Upper lobe of left lung (tissue), 6 donors: Measurements from ENCODE around the gene QRFP. TPM values are rescaled to one million over a fixed set of nuclear protein-coding genes. Genes with fewer than 3 reads are reported as not detected.

ENCODE experiments used
- ATAC-seq, 2 donors: fragments of 200-7000 bp; cut with Tn5 transposase; one replicate each; pipeline ENCODE4 v1.9.1; 2022; ENCODE audit warnings: mild to moderate bottlenecking in 2 of 2, moderate library complexity in 2 of 2; ENCODE audit not compliant: low FRiP score in 2 of 2
- DNase-seq, 2 donors: peaks; one replicate each; pipeline ENCODE4 v3.0.0-alpha.2; 2019 to 2020
- H3K27ac ChIP-seq, 4 donors: fragments of 200-600 bp; sonication (generic); one replicate each; pipeline ENCODE4 v1.5.1; 2016 to 2019
- H3K27me3 ChIP-seq, 4 donors: fragments of 200-600 bp; sonication (generic); one replicate each; pipeline ENCODE4 v1.5.1; 2017 to 2019
- H3K36me3 ChIP-seq, 4 donors: fragments of 200-600 bp; sonication (generic); one replicate each; pipeline ENCODE4 v1.5.1; 2016 to 2019
- H3K4me1 ChIP-seq, 4 donors: fragments of 200-600 bp; sonication (generic); one replicate each; pipeline ENCODE4 v1.5.1; 2018 to 2019
- H3K4me3 ChIP-seq, 4 donors: fragments of 200-600 bp; sonication (generic); one replicate each; pipeline ENCODE4 v1.5.1; 2017 to 2019; ENCODE audit warnings: mild to moderate bottlenecking in 2 of 4, moderate library complexity in 1 of 4
- H3K9me3 ChIP-seq, 4 donors: fragments of 200-600 bp; sonication (generic); one replicate each; pipeline ENCODE4 v1.5.1; 2018 to 2019
- CTCF ChIP-seq, 6 experiments: fragments of 450-650 bp in 4 of 6; fragments of 200-600 bp in 2 of 6; sonication (generic) in 2 of 6; IDR thresholded peaks; one replicate each; pipeline ENCODE4 v1.5.1; 2016 to 2019; ENCODE audit warnings: antibody characterized with exemption in 6 of 6
- EP300 ChIP-seq, 4 donors: sonication (generic); formaldehyde crosslinking; IDR thresholded peaks; one replicate each; pipeline ENCODE4 v1.5.1; 2017; ENCODE audit warnings: antibody characterized with exemption in 4 of 4, control low read depth in 2 of 4
- POLR2A ChIP-seq, 4 donors: fragments of 450-650 bp; IDR thresholded peaks; one replicate each; pipeline ENCODE4 v1.5.1; 2016 to 2017; ENCODE audit warnings: antibody characterized with exemption in 4 of 4, mild to moderate bottlenecking in 2 of 4
- POLR2AphosphoS5 ChIP-seq, 2 donors: sonication (generic); formaldehyde crosslinking; IDR thresholded peaks; one replicate each; pipeline ENCODE4 v1.5.1; 2017; ENCODE audit warnings: antibody characterized with exemption in 2 of 2
- WGBS, 2 donors: methylation state at CpG; one replicate each; pipeline ENCODE4 v1.1.5; 2017 to 2018; 5-methylcytosine and 5-hydroxymethylcytosine counted together
- total RNA-seq, 6 donors: library from RNA; depleted of rRNA in 4 of 6; stranded (reverse); fragments of >200 nt in 4 of 6; gene quantifications; one replicate each; pipeline versions ENCODE4 v1.1.0 to v1.2.1, GENCODE V29; 2016 to 2021
- donor health status: DM: no; HTN: no; CAD: no; lungs with moderate emphysema.
- donor health status: DM: no; HTN: yes; CAD: no; lungs with severe emphysema.

The QRFP gene
- total RNA-seq, 6 donors from 2014 or later = not detected

- ATAC-seq (peak in 1 of 2 donors; percentile 24), DNase-seq (peak in 1 of 2 donors; percentile 41)
- Histone ChIP-seq H3K4me3 (no peak overlapping the region), H3K27ac (peak overlapping the region in 3 of 4 donors; percentile 50 to 71 (median 56)), H3K9me3 (no peaks in the 10 kb centered on the region), H3K36me3 (no peaks in the 10 kb centered on the region), H3K27me3 (peaks cover 2 to 40% (median 21%) of the 10 kb centered on the region in 4 donors), H3K4me1 (peaks cover 22 to 59% (median 36%) of the 10 kb centered on the region in 4 donors)
- WGBS, 2 donors = 48 to 64% methylated on average over 2 to 12 of the region's 12 CpGs
- TF ChIP-seq POLR2AphosphoS5 (IDR thresholded peaks at IDR 0.05) (peak in 1 of 2 donors; percentile 14), EP300 (IDR thresholded peaks at IDR 0.05) (no peak)
These were observed 39.9 kb upstream of the QRFP start for GRCh38 chr9:130936285-130937117.

- H3K27ac ChIP-seq = peak overlapping the region; percentile 23 to 71 (median 58)
- no peak overlapping the region for H3K4me3 ChIP-seq
- WGBS, 2 donors = 60 to 66% methylated on average over 10 to 13 of the region's 13 CpGs
- H3K36me3 ChIP-seq = no peaks in the 10 kb centered on the region
- no peaks in the 10 kb centered on the region for H3K9me3 ChIP-seq
- no peak for TF ChIP-seq POLR2A (IDR thresholded peaks at IDR 0.05)
- TF ChIP-seq POLR2AphosphoS5 (IDR thresholded peaks at IDR 0.05) = peak in 1 of 2 donors; percentile 40
- peak in 1 of 2 donors; percentile 2 for ATAC-seq
- peaks cover 22 to 53% (median 33%) of the 10 kb centered on the region in 4 donors for H3K4me1 ChIP-seq
- DNase-seq = peak in 1 of 2 donors; percentile 32
- H3K27me3 ChIP-seq = peaks cover 0 to 35% (median 21%) of the 10 kb centered on the region in 4 donors
These were observed 39.1 kb upstream of the QRFP start for GRCh38 chr9:130935648-130936271.

- DNase-seq = no peak
- Histone ChIP-seq H3K36me3 (no peaks in the 10 kb centered on the region), H3K4me3 (no peak overlapping the region), H3K9me3 (no peaks in the 10 kb centered on the region), H3K27ac (peak overlapping the region; percentile 23 to 71 (median 54)), H3K4me1 (peaks cover 21 to 45% (median 28%) of the 10 kb centered on the region in 4 donors), H3K27me3 (peaks cover 0 to 29% (median 18%) of the 10 kb centered on the region in 4 donors)
- TF ChIP-seq POLR2A (IDR thresholded peaks at IDR 0.05) (no peak), CTCF (IDR thresholded peaks at IDR 0.05) (no peak), POLR2AphosphoS5 (IDR thresholded peaks at IDR 0.05) (peak in 1 of 2 donors; percentile 12), EP300 (IDR thresholded peaks at IDR 0.05) (no peak)
- no peak for ATAC-seq
- 58 to 68% methylated on average over 10 to 16 of the region's 16 CpGs for WGBS, 2 donors
These were observed 38.4 kb upstream of the QRFP start for GRCh38 chr9:130934702-130935647.

- Histone ChIP-seq H3K27me3 (peaks cover 0 to 22% (median 13%) of the 10 kb centered on the region in 4 donors), H3K9me3 (no peaks in the 10 kb centered on the region), H3K4me1 (peaks cover 13 to 38% (median 22%) of the 10 kb centered on the region in 4 donors), H3K36me3 (no peaks in the 10 kb centered on the region), H3K27ac (no peak overlapping the region), H3K4me3 (no peak overlapping the region)
- DNase-seq = no peak
- no peak for ATAC-seq
- 64 to 77% methylated on average over 3 to 9 of the region's 11 CpGs for WGBS, 2 donors
- TF ChIP-seq EP300 (IDR thresholded peaks at IDR 0.05) = no peak
- no peak for TF ChIP-seq POLR2AphosphoS5 (IDR thresholded peaks at IDR 0.05)
- no peak for TF ChIP-seq POLR2A (IDR thresholded peaks at IDR 0.05)
- TF ChIP-seq CTCF (IDR thresholded peaks at IDR 0.05) = no peak
These were observed 37.6 kb upstream of the QRFP start for GRCh38 chr9:130934246-130934645.
